Ectodermal cell (in vitro differentiated cells): ENCODE data around the gene CHEK2. TPM values are rescaled to one million over a fixed set of nuclear protein-coding genes. Genes with fewer than 3 reads are reported as not detected.

Experiments
- H3K27ac ChIP-seq: 2 replicates; pipeline ENCODE4 v1.7.0; 2013; ENCODE audit warnings: mild to moderate bottlenecking, low read depth, low read length; ENCODE audit not compliant: insufficient read depth, poor library complexity, severe bottlenecking
- H3K27me3 ChIP-seq: 2 replicates; pipeline ENCODE4 v1.7.0; 2013; ENCODE audit warnings: mild to moderate bottlenecking, low read length; ENCODE audit not compliant: insufficient read depth, control insufficient read depth, poor library complexity, severe bottlenecking
- H3K36me3 ChIP-seq: one replicate; pipeline ENCODE4 v1.7.0; 2013; ENCODE audit warnings: low read length; ENCODE audit not compliant: control insufficient read depth, insufficient read depth
- H3K4me1 ChIP-seq: one replicate; pipeline ENCODE4 v1.7.0; 2013; ENCODE audit warnings: low read length; ENCODE audit not compliant: control insufficient read depth, insufficient read depth
- H3K4me3 ChIP-seq: 2 replicates; pipeline ENCODE4 v1.7.0; 2013; ENCODE audit warnings: low read depth, low read length, control low read depth; ENCODE audit not compliant: insufficient read depth
- H3K9me3 ChIP-seq: 2 replicates; pipeline ENCODE4 v1.7.0; 2013; ENCODE audit warnings: mild to moderate bottlenecking, low read length, moderate library complexity; ENCODE audit not compliant: control insufficient read depth
- WGBS, 2 experiments: methylation state at CpG; one replicate each; pipeline ENCODE4 v1.1.7; 2013; ENCODE audit warnings: missing lambda C conversion rate in 2 of 2; 5-methylcytosine and 5-hydroxymethylcytosine counted together
- polyA plus RNA-seq, 4 experiments: library from polyadenylated mRNA; stranded (reverse); fragments of 50-300 nt; gene quantifications; one replicate each; pipeline ENCODE4 v1.2.3, GENCODE V29; 2013

The CHEK2 gene
- 40.8 TPM for polyA plus RNA-seq (2013, experiment 1 of 4)
- 33.9 TPM for polyA plus RNA-seq (2013, experiment 2 of 4)
- 33.5 TPM for polyA plus RNA-seq (2013, experiment 3 of 4)
- 30.6 TPM for polyA plus RNA-seq (2013, experiment 4 of 4)

GRCh38 chr22:28741785-28742561 lies at the start of gene CHEK2, which contains the start of gene HSCB:
Gene CHEK2 (minus strand): TSS chr22:28741820. CDS start chr22:28734721, 7,099 bp downstream.
Gene HSCB (plus strand): TSS chr22:28742039. CDS start chr22:28742096, 57 bp downstream.
- Histone ChIP-seq H3K4me1 (peaks cover 3% of the 10 kb centered on the region), H3K27me3 (no peaks in the 10 kb centered on the region), H3K27ac (peak within 1 kb of the TSS; percentile 72), H3K9me3 (no peaks in the 10 kb centered on the region), H3K36me3 (peaks cover 24% of the 10 kb centered on the region), H3K4me3 (peak within 1 kb of the TSS; percentile 72)
- 0% methylated on average over 54 of the region's 54 CpGs for WGBS, 2 experiments

DNA sequence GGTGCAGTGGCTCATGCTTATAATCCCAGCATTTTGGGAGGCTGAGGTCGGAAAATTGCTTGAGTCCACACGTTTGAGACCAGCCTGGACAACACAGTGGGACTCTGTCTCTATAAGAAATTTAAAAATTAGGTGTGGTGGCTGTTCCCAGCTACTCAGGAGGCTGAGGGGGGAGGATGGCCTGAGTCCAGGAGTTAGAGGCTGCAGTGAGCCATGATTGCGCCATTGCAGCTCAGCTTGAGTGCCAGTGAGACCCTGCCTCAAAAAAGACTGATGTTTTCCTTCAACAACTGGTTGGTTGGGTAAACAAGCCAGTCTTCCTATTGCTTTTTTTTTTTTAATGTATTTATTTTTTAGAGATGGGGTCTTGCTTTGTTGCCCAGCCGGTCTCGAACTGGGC lies 49.5 kb upstream of the CHEK2 start:
- Histone ChIP-seq H3K36me3 (peaks cover 20% of the 10 kb centered on the region), H3K4me1 (no peaks in the 10 kb centered on the region), H3K27ac (no peak overlapping the region), H3K27me3 (no peaks in the 10 kb centered on the region), H3K4me3 (no peak overlapping the region), H3K9me3 (no peaks in the 10 kb centered on the region)
- 92 to 95% methylated on average over 5 of the region's 5 CpGs for WGBS, 2 experiments

GRCh38 chr22:28788601-28789000 lies 47.0 kb upstream of the CHEK2 start:
- H3K27ac ChIP-seq = no peak overlapping the region
- H3K27me3 ChIP-seq = no peaks in the 10 kb centered on the region
- no peaks in the 10 kb centered on the region for H3K9me3 ChIP-seq
- no peak overlapping the region for H3K4me3 ChIP-seq
- 93 to 94% methylated on average over 3 of the region's 3 CpGs for WGBS, 2 experiments
- peaks cover 39% of the 10 kb centered on the region for H3K36me3 ChIP-seq
- no peaks in the 10 kb centered on the region for H3K4me1 ChIP-seq

GRCh38 chr22:28783786-28784671 lies 42.4 kb upstream of the CHEK2 start:
- Histone ChIP-seq H3K27ac (no peak overlapping the region), H3K27me3 (no peaks in the 10 kb centered on the region), H3K4me1 (no peaks in the 10 kb centered on the region), H3K9me3 (no peaks in the 10 kb centered on the region), H3K36me3 (peaks cover 66% of the 10 kb centered on the region), H3K4me3 (no peak overlapping the region)
- 87 to 99% methylated on average over 4 of the region's 4 CpGs for WGBS, 2 experiments

DNA sequence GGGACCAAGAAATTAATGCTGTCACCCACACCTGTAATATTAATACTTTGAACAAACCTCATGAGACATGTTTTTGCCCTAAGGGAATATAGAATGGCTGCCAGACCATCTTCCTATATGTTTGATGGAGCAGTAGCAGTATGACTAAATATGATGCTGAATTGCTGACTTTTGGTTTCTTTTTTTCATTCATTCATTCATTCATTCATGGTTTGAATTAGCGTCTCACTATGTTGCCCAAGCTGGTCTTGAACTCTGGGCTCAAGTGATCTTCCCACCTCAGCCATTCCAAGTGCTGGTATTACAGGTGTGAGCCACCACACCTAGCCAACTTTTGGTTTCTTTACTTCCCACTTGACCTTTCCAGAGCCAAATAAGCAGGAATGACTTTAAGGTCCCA lies 38.7 kb upstream of the CHEK2 start:
- WGBS, 2 experiments = 88 to 94% methylated on average over 1 of the region's 1 CpG
- Histone ChIP-seq H3K27ac (no peak overlapping the region), H3K4me3 (no peak overlapping the region), H3K27me3 (no peaks in the 10 kb centered on the region), H3K36me3 (peaks cover 47% of the 10 kb centered on the region), H3K9me3 (no peaks in the 10 kb centered on the region), H3K4me1 (no peaks in the 10 kb centered on the region)

GRCh38 chr22:28779833-28780232 lies 38.2 kb upstream of the CHEK2 start:
- 90 to 99% methylated on average over 5 of the region's 5 CpGs for WGBS, 2 experiments
- H3K4me3 ChIP-seq = no peak overlapping the region
- H3K36me3 ChIP-seq = peaks cover 43% of the 10 kb centered on the region
- H3K4me1 ChIP-seq = no peaks in the 10 kb centered on the region
- no peaks in the 10 kb centered on the region for H3K9me3 ChIP-seq
- no peaks in the 10 kb centered on the region for H3K27me3 ChIP-seq
- H3K27ac ChIP-seq = no peak overlapping the region

GRCh38 chr22:28774378-28774777 lies 32.8 kb upstream of the CHEK2 start:
- 91 to 100% methylated on average over 1 of the region's 1 CpG for WGBS, 2 experiments
- no peak overlapping the region for H3K27ac ChIP-seq
- H3K4me3 ChIP-seq = no peak overlapping the region
- H3K36me3 ChIP-seq = peaks cover 8% of the 10 kb centered on the region
- H3K4me1 ChIP-seq = no peaks in the 10 kb centered on the region
- H3K9me3 ChIP-seq = no peaks in the 10 kb centered on the region
- no peaks in the 10 kb centered on the region for H3K27me3 ChIP-seq

GRCh38 chr22:28773461-28773867 lies 31.8 kb upstream of the CHEK2 start:
- Histone ChIP-seq H3K4me3 (peak overlapping the region; percentile 78), H3K9me3 (no peaks in the 10 kb centered on the region), H3K4me1 (no peaks in the 10 kb centered on the region), H3K36me3 (peaks cover 8% of the 10 kb centered on the region), H3K27me3 (no peaks in the 10 kb centered on the region), H3K27ac (no peak overlapping the region)
- WGBS, 2 experiments = 23 to 26% methylated on average over 10 of the region's 10 CpGs

GRCh38 chr22:28772633-28773460 lies 31.2 kb upstream of the CHEK2 start, which contains the start of gene CCDC117:
Gene CCDC117 (plus strand): TSS chr22:28772695. CDS start chr22:28772850, 155 bp downstream.
- H3K4me1 ChIP-seq = no peaks in the 10 kb centered on the region
- H3K27ac ChIP-seq = peak within 1 kb of the TSS; percentile 94
- no peaks in the 10 kb centered on the region for H3K9me3 ChIP-seq
- WGBS, 2 experiments = 0% methylated on average over 92 of the region's 92 CpGs
- peaks cover 6% of the 10 kb centered on the region for H3K36me3 ChIP-seq
- H3K4me3 ChIP-seq = peak within 1 kb of the TSS; percentile 78
- no peaks in the 10 kb centered on the region for H3K27me3 ChIP-seq
